Common myeloid progenitor, CD34-positive (primary cell): ENCODE measurements around the gene PAX4.

Experiments
- CTCF ChIA-PET: fragments of 350-600 bp; sonication (Branson Sonifier 250); formaldehyde crosslinking; loops from one replicate; lab custom pipeline; 2021; ENCODE audit warnings: antibody characterized with exemption; lab: Charles Lee
- POLR2A ChIA-PET: fragments of 350-600 bp; sonication (Branson Sonifier 250); formaldehyde crosslinking; loops from one replicate; lab custom pipeline; 2021; ENCODE audit warnings: antibody characterized with exemption; lab: Charles Lee
- DNase-seq, 3 donors: peaks; one replicate each; pipeline versions ENCODE4 v3.0.0 to v3.0.0-alpha.2; 2013
- H3K27ac ChIP-seq, 2 experiments: 1 replicate in 1 of 2; 2 replicates in 1 of 2; pipeline ENCODE4 v1.7.0; 2013; ENCODE audit warnings: inconsistent platforms in 2 of 2, low read length in 2 of 2, mild to moderate bottlenecking in 2 of 2, low read depth in 1 of 2, moderate library complexity in 1 of 2; ENCODE audit not compliant: severe bottlenecking in 2 of 2, insufficient read depth in 1 of 2, poor library complexity in 1 of 2
- H3K27me3 ChIP-seq, 5 experiments: replicated peaks in 2 of 5; 1 replicate in 3 of 5; 2 replicates in 2 of 5; pipeline versions ENCODE4 v1.6.1 to v1.7.0; 2013; ENCODE audit warnings: low read length in 4 of 5, mild to moderate bottlenecking in 2 of 5, moderate library complexity in 2 of 5, inconsistent platforms in 1 of 5; ENCODE audit not compliant: insufficient read depth in 5 of 5, control insufficient read depth in 4 of 5
- H3K36me3 ChIP-seq, 4 experiments: 1 replicate in 2 of 4; 2 replicates in 2 of 4; pipeline versions ENCODE4 v1.6.1 to v1.7.0; 2013; ENCODE audit warnings: low read length in 3 of 4, control low read depth in 1 of 4, mild to moderate bottlenecking in 1 of 4; ENCODE audit not compliant: control insufficient read depth in 4 of 4, insufficient read depth in 4 of 4
- H3K4me1 ChIP-seq, 4 experiments: 1 replicate in 3 of 4; 2 replicates in 1 of 4; pipeline versions ENCODE4 v1.6.1 to v1.7.1; 2013; ENCODE audit warnings: low read length in 3 of 4, mild to moderate bottlenecking in 3 of 4, control low read depth in 1 of 4, inconsistent platforms in 1 of 4, moderate library complexity in 1 of 4; ENCODE audit not compliant: control insufficient read depth in 4 of 4, insufficient read depth in 4 of 4; ENCODE audit errors: control extremely low read depth in 1 of 4
- H3K4me3 ChIP-seq, 7 experiments: 1 replicate in 4 of 7; 2 replicates in 3 of 7; pipeline versions ENCODE4 v1.5.1 to v1.7.0; 2013; ENCODE audit warnings: mild to moderate bottlenecking in 7 of 7, low read length in 6 of 7, moderate library complexity in 6 of 7, inconsistent platforms in 2 of 7, low read depth in 2 of 7, control low read depth in 1 of 7; ENCODE audit not compliant: insufficient read depth in 4 of 7, control insufficient read depth in 1 of 7; ENCODE audit errors: extremely low read depth in 1 of 7
- H3K9me3 ChIP-seq, 5 experiments: 1 replicate in 4 of 5; 2 replicates in 1 of 5; pipeline versions ENCODE4 v1.6.1 to v1.7.1; 2013; ENCODE audit warnings: low read length in 4 of 5, mild to moderate bottlenecking in 2 of 5, inconsistent platforms in 1 of 5, low read depth in 1 of 5, moderate library complexity in 1 of 5; ENCODE audit not compliant: control insufficient read depth in 4 of 5, insufficient read depth in 2 of 5; ENCODE audit errors: control extremely low read depth in 1 of 5
- WGBS: methylation state at CpG from one replicate; pipeline ENCODE4 v1.1.5; 2013; ENCODE audit not compliant: insufficient coverage; 5-methylcytosine and 5-hydroxymethylcytosine counted together

PAX4 gene

DNA sequence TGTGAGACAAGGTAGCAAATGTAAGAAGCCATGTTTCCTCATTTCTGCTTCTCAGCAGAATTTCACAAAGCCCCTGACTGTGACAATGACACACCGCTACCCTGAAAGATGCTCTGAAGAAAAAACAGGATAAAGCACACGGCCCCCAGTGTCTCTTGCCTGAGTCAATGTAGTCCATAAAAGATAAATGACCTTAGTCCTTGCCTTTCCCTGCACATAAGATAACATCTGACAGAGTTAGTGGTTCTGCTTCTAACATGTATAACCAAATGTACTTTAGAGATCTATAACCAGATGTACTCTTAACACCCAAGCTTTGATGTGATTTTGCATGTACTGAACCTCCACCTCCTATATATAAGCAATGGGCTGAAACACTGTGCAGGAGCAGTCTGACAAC is 31.0 kb upstream of the PAX4 start:
- POLR2A ChIA-PET, result no interaction called here
- Histone ChIP-seq H3K36me3 (peaks cover 0 to 1% (median 0%) of the 10 kb centered on the region in 4 experiments), H3K27ac (no peak overlapping the region), H3K9me3 (no peaks in the 10 kb centered on the region), H3K4me3 (no peak overlapping the region), H3K27me3 (peaks cover 0 to 2% (median 0%) of the 10 kb centered on the region in 5 experiments), H3K4me1 (peaks cover 6 to 28% (median 23%) of the 10 kb centered on the region in 4 experiments)
- DNase-seq, result no peak
- CTCF ChIA-PET, result no interaction called here
- WGBS, result 88% methylated on average over 2 of the region's 2 CpGs

DNA sequence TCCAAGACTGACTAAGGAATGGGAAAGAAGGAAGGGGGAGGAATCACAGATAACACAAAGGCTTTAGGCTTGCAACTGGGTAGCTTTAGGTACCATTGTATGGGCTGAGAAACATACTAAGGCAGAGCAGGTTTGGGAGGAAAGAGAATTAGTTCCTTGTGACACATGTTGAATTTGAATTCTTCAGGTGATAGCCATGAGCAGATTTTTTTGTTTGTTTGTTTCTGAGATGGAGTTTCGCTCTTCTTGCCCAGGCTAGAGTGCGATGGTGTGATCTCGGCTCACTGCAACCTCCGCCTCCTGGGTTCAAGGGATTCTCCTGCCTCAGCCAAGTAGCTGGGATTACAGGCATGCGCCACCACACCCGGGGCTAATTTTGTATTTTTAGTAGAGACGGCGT is 29.7 kb upstream of the PAX4 start:
- ChIA-PET CTCF (interaction anchor here (1.6 kb wide), 1 partner anchor 59 kb away, joined by 3 read pairs; the partner anchor contains the start of gene ARF5), POLR2A (no interaction called here)
- H3K27me3 ChIP-seq, result peaks cover 0 to 2% (median 0%) of the 10 kb centered on the region in 5 experiments
- H3K9me3 ChIP-seq, result no peaks in the 10 kb centered on the region
- H3K4me1 ChIP-seq, result peaks cover 2 to 17% (median 12%) of the 10 kb centered on the region in 4 experiments
- H3K27ac ChIP-seq, result no peak overlapping the region
- 94% methylated on average over 7 of the region's 8 CpGs for WGBS
- no peaks in the 10 kb centered on the region for H3K36me3 ChIP-seq
- DNase-seq, result no peak
- H3K4me3 ChIP-seq, result no peak overlapping the region

DNA sequence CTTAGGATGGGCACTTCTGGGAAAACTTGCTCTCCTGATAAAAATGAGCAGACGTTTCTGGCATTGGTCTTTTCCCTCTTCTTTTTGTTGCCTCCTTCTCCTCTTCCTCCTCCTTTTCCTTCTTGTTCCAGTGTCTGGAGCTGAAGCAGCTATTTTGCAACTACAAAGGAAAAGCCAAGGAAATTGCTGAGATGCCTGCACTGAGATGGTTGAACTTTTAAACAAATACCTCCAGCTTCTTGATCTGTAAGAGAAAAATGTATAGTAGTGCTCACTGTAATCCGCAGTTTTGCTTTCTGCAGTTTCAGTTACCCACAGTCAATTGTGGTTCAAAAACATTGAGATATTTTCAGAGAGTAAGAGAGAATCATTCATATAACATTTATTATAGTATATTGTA is 26.5 kb upstream of the PAX4 start:
- ChIA-PET CTCF (interaction anchor here (0.6 kb wide), 1 partner anchor 78 kb away, joined by 3 read pairs; no protein-coding TSS in a partner anchor), POLR2A (no interaction called here)
- no peaks in the 10 kb centered on the region for H3K36me3 ChIP-seq
- H3K27me3 ChIP-seq, result peaks cover 0 to 2% (median 0%) of the 10 kb centered on the region in 5 experiments
- H3K27ac ChIP-seq, result no peak overlapping the region
- no peaks in the 10 kb centered on the region for H3K4me1 ChIP-seq
- 100% methylated on average over 1 of the region's 2 CpGs for WGBS
- H3K9me3 ChIP-seq, result no peaks in the 10 kb centered on the region
- no peak overlapping the region for H3K4me3 ChIP-seq
- DNase-seq, result no peak

DNA sequence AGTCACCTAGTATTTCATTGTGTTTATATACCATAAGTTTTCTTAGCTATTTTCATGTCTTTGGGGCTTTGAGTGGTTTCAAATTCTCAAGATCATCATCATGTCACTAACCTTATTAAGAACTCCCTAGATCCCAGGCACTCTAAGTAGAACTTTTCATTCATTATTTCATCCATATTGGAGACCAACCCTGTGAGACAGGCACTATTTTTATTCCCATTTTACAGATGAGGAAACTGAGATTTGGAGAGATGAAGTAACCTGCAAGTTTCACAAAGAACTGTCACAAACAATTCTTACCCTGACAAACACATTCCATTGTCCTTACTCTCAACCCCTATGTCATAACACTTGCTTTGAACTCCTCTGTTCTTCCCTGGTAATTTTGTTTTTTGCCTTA is 20.3 kb upstream of the PAX4 start:
- POLR2A ChIA-PET, result interaction anchor here (0.7 kb wide), 1 partner anchor 663 kb away, joined by 4 read pairs; no protein-coding TSS in a partner anchor
- no peak overlapping the region for H3K27ac ChIP-seq
- H3K27me3 ChIP-seq, result no peaks in the 10 kb centered on the region
- H3K4me3 ChIP-seq, result no peak overlapping the region
- H3K36me3 ChIP-seq, result no peaks in the 10 kb centered on the region
- DNase-seq, result no peak
- CTCF ChIA-PET, result interaction anchor here (1.0 kb wide), 1 partner anchor 8 kb away, joined by 3 read pairs; no protein-coding TSS in a partner anchor
- H3K4me1 ChIP-seq, result no peaks in the 10 kb centered on the region
- no peaks in the 10 kb centered on the region for H3K9me3 ChIP-seq

DNA sequence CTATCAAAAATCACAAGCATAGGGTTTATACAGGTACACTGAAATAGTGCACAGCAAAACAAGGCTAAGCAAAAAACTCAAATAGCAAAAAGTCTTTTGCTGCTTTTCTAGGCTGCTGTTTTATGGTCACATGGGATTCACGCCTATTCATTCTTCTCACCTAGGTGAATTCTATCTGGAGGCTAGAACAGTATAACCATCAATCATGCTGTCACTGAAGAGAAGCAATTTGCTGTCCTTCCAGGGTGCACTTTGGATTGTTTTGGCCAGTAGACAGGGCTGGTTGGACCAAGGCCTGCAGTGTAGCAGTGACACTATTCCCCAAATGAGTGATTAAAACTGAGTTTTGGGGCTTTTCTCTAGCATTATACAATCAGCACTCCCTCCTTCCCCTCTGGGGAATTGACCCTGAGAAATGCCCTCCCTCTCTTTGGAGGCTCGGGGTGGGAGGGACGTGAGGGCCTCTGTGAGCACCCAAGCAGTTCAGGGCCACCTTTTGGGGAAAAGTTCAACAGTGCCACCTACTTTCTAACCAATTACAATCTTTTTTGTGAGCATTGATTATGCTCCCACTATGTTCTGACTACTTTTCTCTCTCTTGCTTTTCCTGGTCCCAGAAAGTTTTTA is 17.8 kb upstream of the PAX4 start:
- H3K9me3 ChIP-seq, result no peaks in the 10 kb centered on the region
- POLR2A ChIA-PET, result interaction anchor here (0.7 kb wide), 1 partner anchor 16 kb away, joined by 3 read pairs; no protein-coding TSS in a partner anchor
- CTCF ChIA-PET, result no interaction called here
- no peaks in the 10 kb centered on the region for H3K4me1 ChIP-seq
- DNase-seq, result no peak
- 100% methylated on average over 1 of the region's 3 CpGs for WGBS
- no peak overlapping the region for H3K4me3 ChIP-seq
- no peaks in the 10 kb centered on the region for H3K27me3 ChIP-seq
- H3K27ac ChIP-seq, result no peak overlapping the region
- no peaks in the 10 kb centered on the region for H3K36me3 ChIP-seq

DNA sequence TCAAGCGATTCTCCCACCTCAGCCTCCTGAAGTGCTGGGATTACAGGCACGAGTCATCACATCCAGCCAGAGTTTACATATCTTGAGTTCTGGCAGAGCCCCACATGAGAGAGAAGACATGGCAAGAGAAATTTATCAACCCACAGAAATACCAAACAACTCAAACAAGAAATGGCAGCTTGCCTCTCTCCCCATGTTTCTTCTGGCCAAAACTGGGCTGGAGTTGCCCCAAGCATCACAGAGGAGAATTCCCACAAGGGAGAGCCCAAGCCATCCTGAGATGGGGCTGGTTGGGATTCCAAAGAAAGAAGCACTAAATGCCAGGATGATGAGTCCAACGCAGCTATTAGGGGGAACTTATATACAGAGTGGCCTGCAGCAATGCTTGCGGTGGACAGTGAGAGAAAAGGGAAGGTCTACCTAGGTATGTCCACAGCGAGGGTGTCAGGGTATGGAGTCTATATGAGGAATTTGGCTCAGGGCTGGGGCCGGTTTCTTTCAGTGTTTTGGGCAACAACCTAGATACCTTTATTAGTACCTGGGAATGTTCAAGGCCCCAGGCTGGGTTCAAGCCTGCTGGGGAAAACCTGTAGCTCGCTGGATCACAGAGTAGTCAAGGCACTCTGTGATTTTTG is 14.5 kb upstream of the PAX4 start:
- Histone ChIP-seq H3K4me1 (peaks cover 0 to 3% (median 0%) of the 10 kb centered on the region in 4 experiments), H3K27ac (no peak overlapping the region), H3K27me3 (no peaks in the 10 kb centered on the region), H3K36me3 (no peaks in the 10 kb centered on the region), H3K9me3 (no peaks in the 10 kb centered on the region), H3K4me3 (no peak overlapping the region)
- CTCF ChIA-PET, result no interaction called here
- no peak for DNase-seq
- WGBS, result 88% methylated on average over 5 of the region's 7 CpGs
- POLR2A ChIA-PET, result interaction anchor here (0.7 kb wide), 1 partner anchor 15 kb away, joined by 3 read pairs; no protein-coding TSS in a partner anchor
